CD4-positive, CD25-positive, alpha-beta regulatory T cell (primary cell): Measurements from ENCODE around the gene POLR1A. TPM values are rescaled to one million over a fixed set of nuclear protein-coding genes. Genes with fewer than 3 reads are reported as not detected.
A peak's percentile ranks its signal among the peaks of the same experiment; 100 is the strongest.

ENCODE experiments used
- ATAC-seq, 2 donors: fragments of 150-1000 bp; cut with Tn5 transposase; one replicate each; pipeline ENCODE4 v1.10.0; 2021; ENCODE audit warnings: low read depth in 2 of 2, moderate number of reproducible peaks in 2 of 2, moderate library complexity in 1 of 2
- DNase-seq, 3 donors: peaks; one replicate each; pipeline versions ENCODE4 v3.0.0 to v3.0.0-alpha.2; 2012 to 2022; ENCODE audit warnings: mixed read lengths in 1 of 3
- H3K27ac ChIP-seq: one replicate; pipeline ENCODE4 v1.7.0; 2013; ENCODE audit warnings: mild to moderate bottlenecking, low read length; ENCODE audit not compliant: insufficient read depth, poor library complexity, severe bottlenecking
- H3K27me3 ChIP-seq: one replicate; pipeline ENCODE4 v1.7.0; 2013; ENCODE audit warnings: low read length; ENCODE audit not compliant: control insufficient read depth, insufficient read depth
- H3K36me3 ChIP-seq: one replicate; pipeline ENCODE4 v1.7.0; 2013; ENCODE audit warnings: mild to moderate bottlenecking, low read length, moderate library complexity; ENCODE audit not compliant: control insufficient read depth, insufficient read depth
- H3K4me1 ChIP-seq: 2 replicates; pipeline ENCODE4 v1.7.0; 2013; ENCODE audit warnings: mild to moderate bottlenecking, low read length; ENCODE audit not compliant: insufficient read depth, control insufficient read depth, poor library complexity, severe bottlenecking
- H3K4me3 ChIP-seq: one replicate; pipeline ENCODE4 v1.7.0; 2013; ENCODE audit warnings: low read depth, mild to moderate bottlenecking, low read length, moderate library complexity
- H3K9me3 ChIP-seq, 2 experiments: 1 replicate in 1 of 2; 2 replicates in 1 of 2; pipeline ENCODE4 v1.7.0; 2013; ENCODE audit warnings: low read length in 2 of 2, mild to moderate bottlenecking in 1 of 2, moderate library complexity in 1 of 2; ENCODE audit not compliant: control insufficient read depth in 2 of 2
- H3K27ac Mint-ChIP-seq, 3 donors: one replicate each; pipeline ENCODE4 v1.8.0; 2020 to 2022; ENCODE audit warnings: mild to moderate bottlenecking in 3 of 3, mixed read lengths in 3 of 3, moderate library complexity in 2 of 3
- H3K27me3 Mint-ChIP-seq: one replicate; pipeline ENCODE4 v1.8.0; 2022; ENCODE audit warnings: mild to moderate bottlenecking, mixed read lengths
- H3K36me3 Mint-ChIP-seq: one replicate; pipeline ENCODE4 v1.8.0; 2020; ENCODE audit warnings: mixed read lengths
- H3K4me1 Mint-ChIP-seq, 4 donors: one replicate each; pipeline ENCODE4 v1.8.0; 2020 to 2022; ENCODE audit warnings: mixed read lengths in 4 of 4, mild to moderate bottlenecking in 1 of 4
- H3K4me3 Mint-ChIP-seq, 4 donors: one replicate each; pipeline ENCODE4 v1.8.0; 2020 to 2022; ENCODE audit warnings: mild to moderate bottlenecking in 4 of 4, mixed read lengths in 4 of 4, moderate library complexity in 3 of 4
- H3K9me3 Mint-ChIP-seq, 7 donors: one replicate each; pipeline ENCODE4 v1.8.0; 2020 to 2022; ENCODE audit warnings: mixed read lengths in 7 of 7, mild to moderate bottlenecking in 3 of 7, moderate library complexity in 2 of 7
- polyA plus RNA-seq, 4 donors: library from polyadenylated mRNA; unstranded; fragments of 300-500 nt; fragmentation: Illumina TruSeq; gene quantifications; one replicate each; pipeline ENCODE4 v1.2.3, GENCODE V29; 2021
- total RNA-seq: library from RNA; stranded (reverse); gene quantifications from one replicate; pipeline ENCODE4 v1.2.3, GENCODE V29; 2022

Gene POLR1A
- total and polyA plus RNA-seq, 5 donors from 2014 or later = 1.3 to 23.9 (median 2.5) TPM

GRCh38 chr2:86021396-86022378 is 84.0 kb downstream of the POLR1A start:
- Mint-ChIP-seq H3K27ac (no peak overlapping the region), H3K9me3 (no peaks in the 10 kb centered on the region), H3K27me3 (no peaks in the 10 kb centered on the region), H3K36me3 (peaks cover 5% of the 10 kb centered on the region), H3K4me1 (peaks cover 4 to 20% (median 9%) of the 10 kb centered on the region in 4 donors), H3K4me3 (no peak overlapping the region)
- H3K4me3 ChIP-seq = no peak overlapping the region
- no peak for ATAC-seq
- H3K4me1 ChIP-seq = peaks cover 5% of the 10 kb centered on the region
- no peaks in the 10 kb centered on the region for H3K9me3 ChIP-seq
- DNase-seq = no peak
- no peaks in the 10 kb centered on the region for H3K27me3 ChIP-seq
- no peak overlapping the region for H3K27ac ChIP-seq
- H3K36me3 ChIP-seq = peaks cover 8% of the 10 kb centered on the region

GRCh38 chr2:86020984-86021383 is 84.7 kb downstream of the POLR1A start:
- H3K27ac Mint-ChIP-seq = peak overlapping the region in 1 of 3 donors; percentile 79
- ATAC-seq = no peak

GRCh38 chr2:86019121-86019520 is 86.6 kb downstream of the POLR1A start:
- no peaks in the 10 kb centered on the region for H3K27me3 ChIP-seq
- no peak overlapping the region for H3K4me3 Mint-ChIP-seq
- peaks cover 6% of the 10 kb centered on the region for H3K36me3 Mint-ChIP-seq
- H3K4me1 Mint-ChIP-seq = peaks cover 5 to 31% (median 14%) of the 10 kb centered on the region in 4 donors
- H3K36me3 ChIP-seq = no peaks in the 10 kb centered on the region
- peak overlapping the region in 1 of 3 donors; percentile 86 for H3K27ac Mint-ChIP-seq
- no peak overlapping the region for H3K27ac ChIP-seq
- H3K4me1 ChIP-seq = peaks cover 14% of the 10 kb centered on the region
- DNase-seq (no peak), ATAC-seq (no peak)
- peaks cover 5 to 9% of the 10 kb centered on the region in 2 experiments for H3K9me3 ChIP-seq
- no peak overlapping the region for H3K4me3 ChIP-seq
- H3K27me3 Mint-ChIP-seq = no peaks in the 10 kb centered on the region
- peaks cover 0 to 5% (median 0%) of the 10 kb centered on the region in 7 donors for H3K9me3 Mint-ChIP-seq

More at GRCh38 chr2:86020984-86021383, 84.7 kb downstream of the POLR1A start:
- peaks cover 12% of the 10 kb centered on the region for H3K4me1 ChIP-seq
- H3K9me3 Mint-ChIP-seq = no peaks in the 10 kb centered on the region
- H3K36me3 ChIP-seq = peaks cover 2% of the 10 kb centered on the region
- H3K9me3 ChIP-seq = no peaks in the 10 kb centered on the region
- H3K4me1 Mint-ChIP-seq = peaks cover 5 to 22% (median 13%) of the 10 kb centered on the region in 4 donors
- DNase-seq = no peak
- H3K4me3 Mint-ChIP-seq = no peak overlapping the region
- no peak overlapping the region for H3K4me3 ChIP-seq
- no peaks in the 10 kb centered on the region for H3K27me3 Mint-ChIP-seq
- peaks cover 5% of the 10 kb centered on the region for H3K36me3 Mint-ChIP-seq
- no peaks in the 10 kb centered on the region for H3K27me3 ChIP-seq
- no peak overlapping the region for H3K27ac ChIP-seq

- H3K4me1 ChIP-seq = peaks cover 14% of the 10 kb centered on the region
- no peak for DNase-seq
Measured at GRCh38 chr2:86017901-86018896, 87.5 kb downstream of the POLR1A start.

GRCh38 chr2:86016581-86016980 is 89.1 kb downstream of the POLR1A start:
- no peak overlapping the region for H3K4me3 ChIP-seq
- Mint-ChIP-seq H3K4me3 (peak overlapping the region in 3 of 4 donors; percentile 71 to 86 (median 81)), H3K4me1 (peaks cover 2 to 30% (median 12%) of the 10 kb centered on the region in 4 donors), H3K27ac (peak overlapping the region in 2 of 3 donors; percentile 86 to 88), H3K9me3 (peaks cover 0 to 7% (median 3%) of the 10 kb centered on the region in 7 donors), H3K36me3 (peaks cover 8% of the 10 kb centered on the region), H3K27me3 (no peaks in the 10 kb centered on the region)
- peaks cover 14% of the 10 kb centered on the region for H3K4me1 ChIP-seq
- H3K27ac ChIP-seq = no peak overlapping the region
- no peaks in the 10 kb centered on the region for H3K36me3 ChIP-seq
- no peaks in the 10 kb centered on the region for H3K27me3 ChIP-seq
- peaks cover 5 to 11% of the 10 kb centered on the region in 2 experiments for H3K9me3 ChIP-seq
- ATAC-seq (no peak), DNase-seq (no peak)

More at GRCh38 chr2:86017901-86018896, 87.5 kb downstream of the POLR1A start:
- H3K9me3 ChIP-seq = peaks cover 5 to 11% of the 10 kb centered on the region in 2 experiments
- peak overlapping the region; percentile 52 to 88 (median 86) for H3K27ac Mint-ChIP-seq
- H3K4me1 Mint-ChIP-seq = peaks cover 5 to 31% (median 14%) of the 10 kb centered on the region in 4 donors
- H3K27ac ChIP-seq = no peak overlapping the region
- H3K36me3 ChIP-seq = no peaks in the 10 kb centered on the region
- no peaks in the 10 kb centered on the region for H3K27me3 Mint-ChIP-seq
- peaks cover 0 to 7% (median 3%) of the 10 kb centered on the region in 7 donors for H3K9me3 Mint-ChIP-seq
- H3K36me3 Mint-ChIP-seq = peaks cover 8% of the 10 kb centered on the region
- peak overlapping the region in 1 of 4 donors; percentile 59 for H3K4me3 Mint-ChIP-seq
- H3K27me3 ChIP-seq = no peaks in the 10 kb centered on the region
- no peak overlapping the region for H3K4me3 ChIP-seq
- no peak for ATAC-seq

GRCh38 chr2:86015699-86016098 is 90.0 kb downstream of the POLR1A start:
- H3K4me1 Mint-ChIP-seq = peaks cover 0 to 27% (median 12%) of the 10 kb centered on the region in 4 donors
- DNase-seq = no peak
- no peaks in the 10 kb centered on the region for H3K27me3 Mint-ChIP-seq
- no peak overlapping the region for H3K27ac ChIP-seq
- H3K36me3 Mint-ChIP-seq = peaks cover 8% of the 10 kb centered on the region
- H3K9me3 ChIP-seq = peaks cover 5 to 11% of the 10 kb centered on the region in 2 experiments
- H3K4me3 Mint-ChIP-seq = no peak overlapping the region
- H3K27me3 ChIP-seq = no peaks in the 10 kb centered on the region
- no peak overlapping the region for H3K4me3 ChIP-seq
- ATAC-seq = no peak
- H3K36me3 ChIP-seq = no peaks in the 10 kb centered on the region
- peak overlapping the region; percentile 27 to 88 (median 81) for H3K27ac Mint-ChIP-seq
- peaks cover 14% of the 10 kb centered on the region for H3K4me1 ChIP-seq
- peaks cover 0 to 7% (median 3%) of the 10 kb centered on the region in 7 donors for H3K9me3 Mint-ChIP-seq

- Histone ChIP-seq H3K27me3 (no peaks in the 10 kb centered on the region), H3K4me1 (peaks cover 14% of the 10 kb centered on the region), H3K9me3 (peaks cover 5 to 11% of the 10 kb centered on the region in 2 experiments), H3K4me3 (no peak overlapping the region), H3K36me3 (no peaks in the 10 kb centered on the region), H3K27ac (no peak overlapping the region)
- peak overlapping the region in 1 of 4 donors; percentile 21 for H3K4me3 Mint-ChIP-seq
- peak overlapping the region in 2 of 3 donors; percentile 81 to 88 for H3K27ac Mint-ChIP-seq
- DNase-seq (no peak), ATAC-seq (no peak)
- peaks cover 8% of the 10 kb centered on the region for H3K36me3 Mint-ChIP-seq
- peaks cover 0 to 27% (median 12%) of the 10 kb centered on the region in 4 donors for H3K4me1 Mint-ChIP-seq
- H3K27me3 Mint-ChIP-seq = no peaks in the 10 kb centered on the region
- peaks cover 0 to 7% (median 3%) of the 10 kb centered on the region in 7 donors for H3K9me3 Mint-ChIP-seq
Measured at GRCh38 chr2:86015006-86015405, 90.7 kb downstream of the POLR1A start.
